Lower leg skin (tissue), 3 donors: ENCODE measurements around the gene POU6F2.

Experiments
- CTCF ChIP-seq, 3 donors: fragments of 450-650 bp; IDR thresholded peaks; one replicate each; pipeline ENCODE4 v1.5.1; 2016; ENCODE audit warnings: antibody characterized with exemption in 3 of 3, mild to moderate bottlenecking in 3 of 3, moderate library complexity in 2 of 3
- POLR2A ChIP-seq, 2 donors: fragments of 450-650 bp; IDR thresholded peaks; one replicate each; pipeline ENCODE4 v1.6.1; 2016 to 2017; ENCODE audit warnings: antibody characterized with exemption in 2 of 2, mild to moderate bottlenecking in 1 of 2, moderate library complexity in 1 of 2

GRCh38 chr7:39248692-39249090, 271.0 kb downstream of the POU6F2 start:
- TF ChIP-seq CTCF (IDR thresholded peaks at IDR 0.05) (no peak), POLR2A (IDR thresholded peaks at IDR 0.05) (no peak)
